Panc1 (cell line): ENCODE results near the gene PIP5K1A. TPM values are rescaled to one million over a fixed set of nuclear protein-coding genes. Genes with fewer than 3 reads are reported as not detected.

ENCODE experiments used
- ATAC-seq: fragments of 200-7000 bp; cut with Tn5 transposase; 2 replicates; pipeline ENCODE4 v1.9.1; 2020; ENCODE audit warnings: mild to moderate bottlenecking, moderate library complexity
- BruUV-seq: library from RNA; stranded (reverse); fragments of 400-500 nt; replicated peaks from 2 replicates; lab custom pipeline; 2021; lab: Mats Ljungman, UMichigan
- CTCF ChIA-PET: fragments of 300-600 bp; sonication (Branson Sonifier 250); formaldehyde crosslinking; loops from one replicate; lab custom pipeline; 2022; ENCODE audit warnings: antibody characterized with exemption; lab: Charles Lee
- POLR2A ChIA-PET: fragments of 300-600 bp; sonication (Branson Sonifier 250); formaldehyde crosslinking; loops from one replicate; lab custom pipeline; 2022; ENCODE audit warnings: antibody characterized with exemption; lab: Charles Lee
- DNase-seq: peaks from one replicate; pipeline ENCODE4 v3.0.0-alpha.2; 2010; ENCODE audit warnings: low read depth, low spot score
- H3K27ac ChIP-seq: 2 replicates; pipeline ENCODE4 v1.5.1; 2011; ENCODE audit warnings: mild to moderate bottlenecking, low read length, inconsistent platforms
- H3K27me3 ChIP-seq: fragments of 200-500 bp; sonication (Bioruptor generic); 2 replicates; pipeline ENCODE4 v1.6.0; 2014; ENCODE audit warnings: low read length, inconsistent platforms; ENCODE audit not compliant: control insufficient read depth, insufficient read depth
- H3K36me3 ChIP-seq: fragments of 200-500 bp; sonication (Bioruptor generic); 2 replicates; pipeline ENCODE4 v1.5.1; 2014; ENCODE audit warnings: inconsistent platforms, mild to moderate bottlenecking, low read length, moderate library complexity; ENCODE audit not compliant: control insufficient read depth, insufficient read depth
- H3K4me1 ChIP-seq: 2 replicates; pipeline ENCODE4 v1.5.1; 2011; ENCODE audit warnings: inconsistent platforms, mild to moderate bottlenecking, low read length, moderate library complexity; ENCODE audit not compliant: control insufficient read depth, insufficient read depth
- H3K4me3 ChIP-seq, 2 experiments: 2 replicates each; pipeline ENCODE4 v1.5.1; 2011 to 2012; ENCODE audit warnings: low read depth in 2 of 2, low read length in 2 of 2, mild to moderate bottlenecking in 2 of 2, inconsistent platforms in 1 of 2, moderate library complexity in 1 of 2
- H3K9me3 ChIP-seq: fragments of 200-500 bp; sonication (Bioruptor generic); 2 replicates; pipeline ENCODE4 v1.5.1; 2014; ENCODE audit warnings: low read depth, mild to moderate bottlenecking, inconsistent platforms, low read length, moderate library complexity; ENCODE audit not compliant: control insufficient read depth, insufficient read depth
- CTCF ChIP-seq: fragments of 450-650 bp; IDR thresholded peaks from 2 replicates; pipeline ENCODE4 v1.5.1; 2017; ENCODE audit warnings: mild to moderate bottlenecking
- POLR2AphosphoS5 ChIP-seq: IDR thresholded peaks from 2 replicates; pipeline ENCODE4 v1.6.1; 2012; ENCODE audit warnings: mild to moderate bottlenecking, low read depth, low read length, moderate library complexity
- REST ChIP-seq, 2 experiments: IDR thresholded peaks; 2 replicates each; pipeline ENCODE4 v1.6.1; 2011 to 2012; ENCODE audit warnings: low read depth in 2 of 2, control low read depth in 1 of 2, low read length in 1 of 2, mild to moderate bottlenecking in 1 of 2, moderate library complexity in 1 of 2; ENCODE audit not compliant: insufficient read depth in 1 of 2
- SIN3A ChIP-seq: IDR thresholded peaks from 2 replicates; pipeline ENCODE4 v1.6.1; 2012; ENCODE audit warnings: low read depth, mild to moderate bottlenecking, low read length, moderate library complexity, borderline replicate concordance; ENCODE audit not compliant: insufficient read depth
- TCF7L2 ChIP-seq: IDR thresholded peaks from 2 replicates; pipeline ENCODE4 v1.6.1; 2011; ENCODE audit warnings: mild to moderate bottlenecking, low read depth, low read length, inconsistent platforms
- in situ Hi-C: cut with HindIII; loops from 2 replicates; pipeline ENCODE4 v1.10.0; 2016; ENCODE audit warnings: low sequenced_read_pairs, low pct_unique_long_range_greater_than_20kb
- intact Hi-C: fragments of 100-400 bp; cut with micrococcal nuclease; formaldehyde crosslinking; loops from one replicate; pipeline ENCODE4 v1.10.0; 2022; ENCODE audit not compliant: unreplicated experiment
- total RNA-seq: library from RNA; stranded (reverse); gene quantifications from one replicate; pipeline ENCODE4 v1.2.1, GENCODE V29; 2021; ENCODE audit not compliant: unreplicated experiment

Gene PIP5K1A
- total RNA-seq, 1 experiment from 2014 or later: 78.9 TPM

- in situ Hi-C loops: no loop called here
- POLR2A ChIA-PET: no interaction called here
Measured at GRCh38 chr1:151265446-151266236, 67.3 kb downstream of the PIP5K1A start.

GRCh38 chr1:151266315-151266714 lies 68.0 kb downstream of the PIP5K1A start:
- CTCF ChIA-PET: no interaction called here
- peaks cover 15% of the 10 kb centered on the region for H3K36me3 ChIP-seq
- no peak overlapping the region for H3K27ac ChIP-seq
- no peak for DNase-seq
- H3K4me3 ChIP-seq: no peak overlapping the region
- POLR2A ChIA-PET: no interaction called here
- intact Hi-C loops (no loop called here), in situ Hi-C loops (no loop called here)
- H3K4me1 ChIP-seq: no peaks in the 10 kb centered on the region
- ATAC-seq: no peak
- BruUV-seq: no TSS peak
- no peaks in the 10 kb centered on the region for H3K27me3 ChIP-seq
- H3K9me3 ChIP-seq: no peaks in the 10 kb centered on the region
- no peak for TF ChIP-seq CTCF
- no peak for TF ChIP-seq POLR2AphosphoS5
- TF ChIP-seq TCF7L2: no peak
- TF ChIP-seq SIN3A: no peak
- TF ChIP-seq REST (IDR thresholded peaks at IDR 0.05; ENCODE audit: insufficient read depth in 1 of 2, low read depth in 2 of 2, low read length in 1 of 2): no peak

More at GRCh38 chr1:151265446-151266236, 67.3 kb downstream of the PIP5K1A start:
- Histone ChIP-seq H3K36me3 (peaks cover 15% of the 10 kb centered on the region), H3K9me3 (no peaks in the 10 kb centered on the region), H3K4me1 (no peaks in the 10 kb centered on the region), H3K4me3 (no peak overlapping the region), H3K27me3 (no peaks in the 10 kb centered on the region), H3K27ac (no peak overlapping the region)
- TSS peak; percentile 37 for BruUV-seq
- DNase-seq (no peak), ATAC-seq (no peak)
- CTCF ChIA-PET: no interaction called here
- intact Hi-C loops: no loop called here
- TF ChIP-seq CTCF (no peak), REST (IDR thresholded peaks at IDR 0.05; ENCODE audit: insufficient read depth in 1 of 2, low read depth in 2 of 2, low read length in 1 of 2) (no peak), POLR2AphosphoS5 (no peak)
